DMS114 treated with DMSO at 0.1 percent for 48 hours (cell line): Measurements from ENCODE around the gene RUNX1.

Source experiments
- DNase-seq: peaks from one replicate; lab custom pipeline; 2025; ENCODE audit not compliant: unreplicated experiment; lab: John Stamatoyannopoulos, UW

RUNX1 gene

DNA sequence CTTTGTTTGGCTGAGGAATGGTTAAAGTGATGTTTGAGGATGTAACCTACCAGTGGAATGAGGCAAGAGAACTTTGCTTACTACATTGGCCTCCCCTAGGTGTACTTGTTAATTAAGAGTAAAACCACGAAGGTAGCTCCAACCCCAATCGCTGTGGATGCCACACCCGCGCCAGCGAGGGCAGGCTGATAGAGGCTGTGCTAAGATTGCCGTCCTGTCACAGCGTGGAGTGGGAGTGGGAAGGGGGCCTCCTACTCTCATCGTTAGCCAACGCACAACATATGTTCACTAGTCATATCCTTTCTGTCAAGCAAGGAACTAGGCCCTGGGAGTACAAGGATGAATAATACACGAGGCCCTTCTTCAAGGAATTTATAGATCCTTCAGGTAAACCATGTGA lies 99.6 kb downstream of the RUNX1 start:
- no peak for DNase-seq

DNA sequence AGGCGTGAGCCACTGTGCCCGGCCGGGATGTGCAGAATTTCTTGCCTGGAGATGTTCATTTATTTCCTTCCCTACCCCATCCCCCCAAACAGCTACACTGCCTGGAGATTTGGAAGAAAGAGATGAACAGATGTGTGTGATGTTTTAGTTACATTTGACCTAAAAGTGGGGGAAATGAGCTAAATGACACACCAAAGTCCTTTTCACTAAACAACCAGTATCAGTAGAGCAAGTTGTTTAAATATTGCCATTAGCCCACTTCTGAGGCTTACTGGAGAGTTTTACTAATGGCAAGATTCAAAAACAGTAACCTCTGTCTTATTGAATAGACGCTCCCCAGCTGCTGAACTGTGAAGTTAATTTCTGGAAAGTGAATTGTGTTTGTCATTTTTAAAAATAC lies 100.1 kb downstream of the RUNX1 start:
- DNase-seq: no peak

DNA sequence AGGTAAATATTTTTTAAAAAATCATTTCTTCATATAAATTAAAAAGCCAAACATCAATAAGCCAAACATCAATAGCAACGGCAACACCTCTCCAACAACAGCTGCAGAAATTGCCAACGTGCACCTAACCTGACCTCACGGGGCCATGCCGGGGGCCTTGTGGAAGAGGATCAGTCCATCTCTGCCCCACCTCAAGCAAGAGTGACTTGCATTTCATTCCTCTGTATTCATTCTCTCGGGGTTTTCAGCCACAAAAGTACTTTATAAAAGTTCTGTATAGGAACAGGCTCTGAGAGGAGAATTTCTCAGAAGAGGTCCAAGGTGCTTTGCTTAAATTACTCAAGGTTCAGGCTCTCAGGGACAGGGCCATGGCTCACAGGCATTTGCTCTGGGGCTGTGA lies 100.9 kb downstream of the RUNX1 start:
- no peak for DNase-seq

DNA sequence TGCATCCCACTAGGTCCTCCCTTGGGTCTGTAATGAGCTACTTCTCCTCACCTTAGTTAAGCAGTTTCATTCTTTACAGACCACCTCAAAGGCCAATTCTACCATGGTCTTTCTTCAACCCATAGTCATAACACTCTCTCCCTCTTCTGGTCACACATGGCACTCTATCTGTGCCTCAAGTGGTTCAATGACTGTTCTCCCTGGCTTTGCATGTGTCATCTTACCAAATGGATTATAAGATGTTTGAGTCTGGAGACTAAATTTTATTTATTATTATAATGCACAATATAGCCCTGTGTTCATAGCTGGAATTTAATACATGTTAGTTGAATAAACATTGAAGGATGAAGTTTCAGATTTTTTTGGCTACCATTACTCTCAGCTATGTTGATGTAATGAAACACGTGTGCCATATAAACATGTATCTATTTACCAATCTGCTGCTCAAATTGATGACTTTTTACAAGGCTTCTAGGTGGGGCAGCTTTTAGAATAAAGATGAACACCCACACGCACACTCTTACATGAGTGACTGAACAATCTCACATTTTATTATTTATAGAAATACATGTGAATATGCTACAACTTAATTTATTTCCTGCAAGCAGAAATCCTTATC lies 102.1 kb downstream of the RUNX1 start:
- DNase-seq: no peak

DNA sequence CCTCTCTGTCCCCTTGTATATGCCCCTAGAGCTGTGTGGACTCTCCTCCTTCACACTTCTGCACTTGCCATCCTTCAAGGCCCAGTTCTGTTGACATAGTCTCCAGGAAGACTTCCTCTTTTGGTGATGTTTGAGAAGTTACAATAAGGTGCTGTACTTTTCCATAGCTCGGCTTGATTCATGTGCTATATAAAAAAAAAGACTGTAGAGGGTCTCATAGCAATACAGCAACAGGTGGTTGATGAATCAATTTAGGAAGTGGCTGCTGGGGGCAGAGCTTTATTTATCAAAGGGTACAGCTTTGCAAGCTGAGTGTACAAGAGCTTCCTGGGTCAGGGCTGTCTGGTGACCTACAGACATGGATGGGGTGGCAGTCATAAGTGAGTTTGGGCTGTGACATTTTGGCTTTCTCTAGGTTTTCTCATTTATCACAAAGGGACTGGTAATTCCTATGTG lies 102.7 kb downstream of the RUNX1 start:
- no peak for DNase-seq

DNA sequence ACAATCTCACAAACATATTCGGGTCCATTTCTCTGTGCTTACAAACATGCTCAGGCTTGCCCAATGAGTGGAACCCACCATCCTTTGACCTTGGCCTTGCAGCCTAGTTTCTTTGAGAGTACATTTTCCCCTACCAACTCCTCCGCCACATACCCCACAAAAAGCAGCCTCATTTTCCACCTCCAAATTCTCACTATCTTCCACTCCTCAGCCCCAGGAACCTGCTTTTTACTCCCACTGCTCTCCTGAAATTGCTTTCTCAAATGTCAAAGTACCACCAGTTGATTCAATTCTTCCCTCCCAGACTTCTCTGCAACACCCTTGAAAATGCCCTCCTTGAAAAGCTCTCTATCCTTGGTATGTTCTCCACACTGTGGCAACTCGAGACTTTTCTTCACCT lies 103.8 kb downstream of the RUNX1 start:
- no peak for DNase-seq

DNA sequence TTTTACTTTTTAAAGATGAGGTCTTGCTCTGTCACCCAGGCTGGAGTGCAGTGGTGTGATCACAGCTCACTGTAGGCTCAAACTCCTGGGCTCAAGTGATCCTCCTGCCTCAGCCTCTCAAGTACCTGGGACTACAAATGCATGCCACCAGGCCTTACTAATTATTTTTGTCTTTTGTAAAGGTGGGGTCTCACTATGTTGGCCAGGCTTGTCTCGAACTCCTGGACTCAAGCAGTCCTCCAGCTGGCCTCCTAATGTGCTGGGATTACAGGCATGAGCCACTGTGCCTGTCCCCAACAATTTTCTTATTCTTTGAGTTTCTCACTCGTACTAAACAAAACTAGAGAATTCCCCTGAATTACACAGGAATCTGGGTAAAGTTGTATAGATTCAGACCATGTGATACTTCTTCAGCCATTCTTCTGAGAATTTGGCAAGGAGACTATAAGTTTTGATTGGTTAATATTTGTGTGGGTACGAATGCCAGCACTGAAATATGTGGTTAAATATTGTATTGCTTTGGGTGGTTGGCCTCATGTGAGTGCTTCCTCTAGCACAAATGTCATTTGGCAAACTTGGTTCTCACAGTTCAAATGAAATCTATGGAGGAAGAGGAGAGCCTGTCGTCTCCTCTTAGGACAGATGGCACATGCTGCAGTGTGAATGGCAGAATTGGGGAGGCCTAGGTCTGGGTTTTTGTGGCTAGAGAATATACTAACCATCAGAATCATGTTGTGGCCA lies 104.9 kb downstream of the RUNX1 start:
- DNase-seq: no peak

DNA sequence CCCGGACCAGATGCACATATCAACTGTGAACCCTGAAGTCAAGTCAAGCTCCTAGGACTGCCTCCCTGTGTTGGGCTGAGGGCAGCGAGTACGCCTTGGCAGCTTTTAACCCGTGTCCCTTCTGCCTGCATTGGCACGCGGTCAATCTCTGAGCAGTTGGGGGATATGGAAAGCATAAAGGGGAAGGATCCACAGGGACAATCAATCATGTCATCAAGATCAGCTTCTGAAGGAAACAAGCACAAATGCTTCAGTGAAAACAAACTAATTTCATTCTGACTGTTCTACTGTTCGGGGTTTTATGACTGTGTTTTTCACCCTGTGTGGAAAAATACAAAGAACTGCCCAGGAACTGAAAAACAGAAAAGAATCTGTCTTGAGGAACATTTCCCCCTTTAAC lies 106.2 kb downstream of the RUNX1 start:
- no peak for DNase-seq

DNA sequence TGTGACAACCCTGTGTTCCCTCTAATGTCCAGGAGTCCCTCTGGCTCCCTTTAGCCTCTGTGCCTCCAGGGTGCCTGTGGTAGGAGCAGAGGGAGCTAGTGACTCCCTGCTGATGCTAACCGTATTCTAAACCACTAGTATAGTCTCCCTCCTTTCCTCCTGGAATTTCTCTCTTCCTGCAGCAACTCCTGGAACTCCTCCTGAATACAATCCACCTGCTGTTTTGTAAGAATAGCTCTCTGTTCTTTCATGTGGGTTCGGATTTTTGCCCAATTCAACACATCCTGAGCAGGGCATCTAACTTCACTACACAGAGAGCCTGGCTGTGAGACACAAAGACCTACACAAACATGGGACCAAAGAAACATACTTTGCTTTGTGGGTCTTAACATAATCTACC lies 107.9 kb downstream of the RUNX1 start:
- DNase-seq: no peak

DNA sequence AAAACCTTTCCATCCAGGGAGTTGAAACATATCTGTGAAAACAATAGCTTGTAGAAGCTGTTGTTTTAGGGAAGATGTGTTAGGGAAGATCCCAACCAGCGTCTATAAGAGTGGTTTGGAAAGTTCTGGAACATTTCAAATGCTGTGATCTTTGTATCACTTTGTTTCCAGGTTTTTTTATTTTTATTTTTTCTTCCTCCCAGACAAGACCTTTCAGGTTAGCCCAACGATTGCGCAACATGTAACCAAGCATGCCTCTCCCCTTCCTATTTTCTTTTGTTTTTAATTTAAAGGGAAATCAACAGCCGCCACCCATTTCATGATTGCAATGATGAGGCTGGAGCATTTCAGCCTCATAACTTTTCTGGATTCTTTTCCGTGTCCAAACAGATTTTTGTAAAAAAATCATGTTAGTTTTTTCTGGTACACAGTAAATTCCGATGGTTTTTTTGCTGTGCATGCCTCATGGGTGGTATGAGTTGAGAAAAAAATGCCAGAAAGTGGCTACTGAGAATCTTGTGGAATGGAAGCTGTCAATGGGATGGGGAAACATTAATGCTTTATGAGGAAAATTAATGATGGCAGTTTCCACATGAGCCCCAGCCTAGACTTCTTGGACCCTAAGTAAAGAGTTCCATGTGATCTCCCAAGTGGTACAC lies 109.3 kb downstream of the RUNX1 start:
- no peak for DNase-seq

DNA sequence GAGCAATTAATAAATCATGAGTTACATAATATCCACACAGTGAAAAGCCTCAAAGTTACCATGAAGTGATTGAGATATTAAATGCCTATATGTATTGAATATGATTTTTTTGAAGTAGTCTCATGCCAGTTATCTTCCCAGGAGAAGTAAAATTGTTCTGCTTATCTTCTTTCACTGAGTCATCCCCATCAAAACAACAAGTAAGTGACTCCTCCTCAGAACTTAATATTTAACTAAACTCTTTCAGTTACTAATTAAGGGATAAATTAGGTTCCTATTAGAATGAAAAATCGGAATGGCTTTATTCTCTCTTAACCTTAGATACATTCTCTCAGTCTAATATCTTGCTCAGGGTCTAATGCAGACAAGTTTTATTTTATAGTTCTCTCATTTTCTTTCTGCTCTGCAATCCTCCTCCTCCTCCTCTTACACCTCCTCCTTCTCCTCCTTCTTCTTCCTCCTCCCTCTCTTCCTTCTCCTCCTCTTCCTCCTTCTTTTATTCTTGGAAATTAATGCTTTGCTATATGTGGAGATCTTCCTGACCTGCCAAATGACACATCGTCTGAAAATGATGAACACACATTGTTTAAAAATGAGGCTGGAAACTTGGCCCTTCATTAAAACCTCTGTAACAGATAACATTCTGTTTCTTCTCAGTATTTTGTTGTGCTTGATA lies 110.9 kb downstream of the RUNX1 start:
- no peak for DNase-seq

DNA sequence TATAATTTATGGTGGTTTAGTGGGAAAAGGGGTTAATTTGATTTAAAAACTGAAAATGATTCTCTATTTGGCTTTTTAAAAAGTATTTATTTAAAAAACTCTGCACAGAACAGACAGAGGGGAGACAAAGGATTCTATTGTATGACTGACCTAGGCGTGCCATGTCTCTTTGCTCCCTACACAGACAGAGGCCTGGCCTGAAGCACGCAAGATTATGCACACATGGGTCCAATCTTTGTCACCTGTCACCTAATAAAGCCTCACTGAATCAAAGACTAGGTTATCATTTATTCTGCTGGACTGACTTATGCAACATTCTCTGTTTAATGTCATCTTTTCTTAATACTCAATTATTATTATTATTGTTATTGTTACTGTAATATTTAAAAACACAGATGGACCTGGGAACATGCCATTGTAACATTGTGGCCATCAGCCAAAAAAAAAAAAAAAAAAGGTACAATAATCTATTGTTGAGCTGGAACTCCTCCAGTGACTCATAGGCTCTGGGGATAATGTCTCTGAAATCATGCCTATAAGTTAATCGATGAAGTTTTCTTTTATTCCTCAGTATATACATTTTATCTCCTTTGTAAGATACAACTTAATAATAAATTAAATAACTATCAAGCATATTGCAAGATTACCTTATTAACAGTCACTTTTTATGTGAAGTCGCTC lies 112.1 kb downstream of the RUNX1 start:
- DNase-seq: no peak

DNA sequence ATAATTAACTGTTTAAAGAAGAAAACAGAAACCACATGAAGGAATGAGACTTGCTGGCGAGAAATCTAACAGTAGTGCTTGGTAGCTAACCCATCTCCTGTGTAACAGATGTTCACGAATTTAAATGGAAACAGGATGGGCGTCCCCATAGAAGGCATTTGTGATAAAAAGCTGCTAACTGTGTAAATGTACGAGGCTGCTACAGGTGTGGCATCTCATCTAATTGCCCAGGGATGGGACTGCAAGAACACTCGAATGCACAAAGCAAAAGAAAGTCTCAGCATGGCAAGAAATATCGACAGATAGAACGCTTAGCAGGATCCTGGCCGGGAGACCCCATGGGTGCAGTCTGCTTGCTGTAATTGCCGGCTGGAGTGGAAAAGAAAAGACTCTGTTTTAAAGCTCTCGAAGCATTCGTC lies 112.7 kb downstream of the RUNX1 start:
- DNase-seq: no peak

DNA sequence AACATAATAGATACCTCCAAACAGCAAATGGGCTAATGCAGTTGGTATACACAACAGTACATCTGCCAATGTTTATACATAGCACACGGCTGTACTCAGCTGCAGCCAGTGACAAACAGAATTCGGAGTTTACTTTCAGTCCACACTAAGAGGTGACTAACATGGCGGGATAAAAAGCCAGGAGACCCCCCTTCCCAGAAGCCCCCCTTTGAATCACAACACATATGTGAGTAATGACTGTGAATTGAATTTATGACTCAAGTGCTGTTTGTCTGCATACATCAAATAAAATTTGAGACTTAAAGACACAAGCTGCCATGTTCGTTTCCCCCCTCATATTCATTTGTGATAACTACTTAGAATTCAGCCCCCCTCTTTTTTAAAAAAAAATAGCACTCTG lies 113.2 kb downstream of the RUNX1 start:
- DNase-seq: no peak

DNA sequence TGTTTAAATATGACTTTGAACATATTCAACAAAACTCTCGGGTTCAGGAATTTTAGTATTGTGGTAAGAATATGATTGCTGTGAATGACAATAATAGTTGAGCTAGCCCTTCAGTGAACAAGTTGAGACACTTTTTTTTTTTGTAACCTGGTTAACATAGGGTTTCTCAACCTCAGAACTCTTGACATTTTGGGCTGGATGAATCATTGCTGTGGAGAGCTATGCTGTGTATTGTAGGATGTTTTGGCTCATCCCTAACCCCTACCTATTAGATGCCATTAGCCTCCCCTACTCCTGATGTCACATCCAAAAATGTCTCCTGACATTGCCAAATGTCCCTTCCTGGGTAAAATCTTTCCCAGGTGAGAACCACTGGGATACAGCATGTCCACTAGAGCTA lies 113.7 kb downstream of the RUNX1 start:
- DNase-seq: no peak

DNA sequence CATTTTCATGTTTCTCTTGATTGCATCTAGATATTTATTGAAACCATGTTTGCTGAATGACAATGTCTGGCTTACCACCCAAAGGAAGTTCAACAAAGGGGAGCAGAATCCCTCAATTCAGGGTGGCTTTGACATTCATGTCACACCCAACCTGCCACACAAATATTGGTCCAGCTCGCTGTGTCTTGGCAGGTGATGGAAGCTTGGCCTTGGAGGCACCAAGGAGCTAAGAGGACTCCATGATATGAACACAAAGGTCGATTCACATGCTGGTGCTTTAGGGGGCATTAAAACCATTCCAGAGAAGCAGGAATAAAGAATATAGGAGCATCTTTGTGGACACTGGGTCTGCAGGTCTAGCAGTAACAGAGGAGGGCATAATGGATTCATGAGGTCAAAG lies 114.8 kb downstream of the RUNX1 start:
- no peak for DNase-seq

DNA sequence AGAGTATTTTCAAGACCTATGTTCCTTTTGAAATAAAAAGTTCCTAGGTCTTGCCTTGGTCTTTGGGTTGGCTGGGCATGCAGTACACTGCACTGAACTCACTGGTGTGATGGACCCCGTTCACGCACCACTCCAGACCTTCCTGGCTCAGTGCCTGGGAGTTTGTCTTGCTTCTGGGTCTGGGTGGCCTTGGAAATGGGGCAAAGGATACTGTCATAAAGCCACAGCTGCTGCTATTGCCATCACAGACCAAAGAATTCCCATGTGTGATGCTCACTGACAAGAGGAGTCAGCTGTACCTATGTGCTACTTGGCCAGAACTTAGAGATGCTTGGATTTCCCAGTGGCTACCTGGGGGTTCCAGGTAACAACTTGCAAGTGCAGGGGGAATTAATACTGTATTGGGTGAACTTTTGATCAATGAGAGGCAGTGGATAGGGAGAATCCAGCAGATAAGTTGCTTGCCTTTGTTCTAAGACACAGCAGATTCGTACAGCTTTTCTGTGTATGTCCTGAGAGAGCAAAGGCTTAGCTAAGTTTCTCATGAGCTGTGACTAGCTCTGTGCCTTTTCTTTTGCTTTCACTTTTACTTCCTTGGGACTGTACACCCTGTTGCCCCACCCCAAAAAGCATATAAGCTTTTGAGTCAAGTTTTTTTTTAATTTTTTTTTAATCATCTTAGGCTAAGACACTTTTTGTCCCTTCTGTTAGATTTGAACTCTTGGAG lies 115.3 kb downstream of the RUNX1 start:
- no peak for DNase-seq

DNA sequence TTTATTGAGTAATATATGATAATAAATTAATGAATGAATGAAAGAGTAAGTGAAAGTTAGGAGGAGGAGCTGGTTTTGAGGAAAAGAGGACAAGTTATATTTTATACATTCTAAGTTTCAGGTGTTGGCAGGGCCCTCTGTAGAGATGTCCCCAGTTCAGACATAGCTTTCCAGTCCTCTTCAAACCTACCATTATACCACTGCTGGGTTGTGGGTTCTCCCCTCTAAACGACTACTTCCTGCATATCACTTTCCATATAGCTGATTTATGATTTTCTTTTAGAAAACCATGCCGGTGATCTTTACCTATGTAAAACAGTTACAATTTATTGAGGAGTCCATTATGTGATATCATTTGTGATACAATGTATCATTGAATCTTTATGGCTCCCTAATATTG lies 116.9 kb downstream of the RUNX1 start:
- no peak for DNase-seq

DNA sequence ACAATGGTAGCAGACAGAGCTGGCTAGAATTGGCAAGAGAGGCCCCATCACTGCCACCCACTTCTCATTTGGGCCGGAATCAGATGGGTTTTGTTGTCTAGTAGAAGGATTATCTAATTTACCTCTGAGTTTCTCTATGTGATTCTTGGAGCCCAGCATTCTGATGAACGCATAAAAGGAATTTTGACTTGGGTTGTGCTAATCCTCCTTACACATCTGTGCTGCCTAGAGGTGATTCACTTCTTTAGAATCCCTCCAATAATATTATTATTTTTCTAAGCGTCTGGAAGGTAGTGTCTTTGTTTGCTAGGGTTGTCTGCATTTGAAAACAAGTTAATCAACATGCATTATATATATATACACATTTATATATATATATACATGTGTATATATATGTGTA lies 118.1 kb downstream of the RUNX1 start:
- DNase-seq: no peak

DNA sequence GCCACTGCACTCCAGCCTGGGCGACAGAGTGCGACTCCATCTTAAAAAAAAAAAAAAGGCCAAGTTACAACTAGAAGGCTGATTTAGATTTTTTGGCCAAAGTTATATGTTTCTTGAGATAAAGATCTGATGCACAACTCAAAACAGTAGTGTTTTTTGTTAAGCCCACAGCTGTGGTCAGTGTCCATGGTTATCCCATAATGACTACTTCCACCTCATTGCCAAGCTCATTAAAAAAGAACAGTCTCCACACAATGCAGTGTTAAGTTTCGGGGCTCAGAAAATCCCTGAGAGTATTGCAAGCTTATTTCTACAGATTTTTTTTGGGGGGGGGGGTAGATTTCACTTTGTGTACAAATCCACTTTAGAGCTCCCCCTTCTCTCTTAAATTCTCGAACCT lies 120.5 kb downstream of the RUNX1 start:
- no peak for DNase-seq

DNA sequence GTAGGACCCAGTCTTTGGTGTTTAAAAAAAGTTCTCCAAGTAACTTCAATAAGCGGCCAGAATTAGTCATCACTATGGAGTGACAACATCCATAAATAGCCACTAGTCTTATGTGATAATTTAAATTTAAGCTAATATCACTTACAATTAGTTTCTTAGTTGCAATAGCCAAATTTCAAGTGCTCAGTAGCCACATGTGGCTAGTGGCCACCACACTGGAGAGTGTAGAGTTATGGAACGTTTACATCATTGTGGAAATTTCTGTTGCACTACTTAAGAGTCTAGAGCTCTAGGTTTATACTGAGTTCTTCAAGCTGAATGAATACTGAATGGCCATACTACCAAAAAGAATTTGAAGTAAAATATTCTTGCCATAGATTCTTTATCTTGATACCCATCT lies 121.1 kb downstream of the RUNX1 start:
- DNase-seq: no peak
